Activated naive CD4-positive, alpha-beta T cell treated with anti-CD3 and anti-CD28 coated beads, Interleukin-2, amount 10 ng/mL, durations not matched to agents 5 hours and 36 hours (primary cell): ENCODE data around the gene GGA2. TPM values are rescaled to one million over a fixed set of nuclear protein-coding genes. Genes with fewer than 3 reads are reported as not detected.

Experiments
- total RNA-seq, 2 experiments: library from RNA; stranded (reverse); gene quantifications; one replicate each; pipeline ENCODE4 v1.2.3, GENCODE V29; 2021

GGA2 gene, protein sequence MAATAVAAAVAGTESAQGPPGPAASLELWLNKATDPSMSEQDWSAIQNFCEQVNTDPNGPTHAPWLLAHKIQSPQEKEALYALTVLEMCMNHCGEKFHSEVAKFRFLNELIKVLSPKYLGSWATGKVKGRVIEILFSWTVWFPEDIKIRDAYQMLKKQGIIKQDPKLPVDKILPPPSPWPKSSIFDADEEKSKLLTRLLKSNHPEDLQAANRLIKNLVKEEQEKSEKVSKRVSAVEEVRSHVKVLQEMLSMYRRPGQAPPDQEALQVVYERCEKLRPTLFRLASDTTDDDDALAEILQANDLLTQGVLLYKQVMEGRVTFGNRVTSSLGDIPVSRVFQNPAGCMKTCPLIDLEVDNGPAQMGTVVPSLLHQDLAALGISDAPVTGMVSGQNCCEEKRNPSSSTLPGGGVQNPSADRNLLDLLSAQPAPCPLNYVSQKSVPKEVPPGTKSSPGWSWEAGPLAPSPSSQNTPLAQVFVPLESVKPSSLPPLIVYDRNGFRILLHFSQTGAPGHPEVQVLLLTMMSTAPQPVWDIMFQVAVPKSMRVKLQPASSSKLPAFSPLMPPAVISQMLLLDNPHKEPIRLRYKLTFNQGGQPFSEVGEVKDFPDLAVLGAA
- total RNA-seq: 100 to 1,000 TPM in 1 of 2 experiments, 10 to 100 TPM in 1; 96.9 to 103 TPM

GRCh38 chr16:23510164-23510914, at the start of gene GGA2:
TSS of gene GGA2 (minus strand) at chr16:23510494. CDS start at chr16:23510411, 83 bp downstream.

GRCh38 chr16:23556881-23557778, 46.8 kb upstream of the GGA2 start, which contains the start of the genes EARS2 and UBFD1:
TSS of gene EARS2 (minus strand) at chr16:23557350. CDS start at chr16:23557343, 7 bp downstream.
TSS of gene UBFD1 (plus strand) at chr16:23557727. CDS start at chr16:23557743, 16 bp downstream.

DNA sequence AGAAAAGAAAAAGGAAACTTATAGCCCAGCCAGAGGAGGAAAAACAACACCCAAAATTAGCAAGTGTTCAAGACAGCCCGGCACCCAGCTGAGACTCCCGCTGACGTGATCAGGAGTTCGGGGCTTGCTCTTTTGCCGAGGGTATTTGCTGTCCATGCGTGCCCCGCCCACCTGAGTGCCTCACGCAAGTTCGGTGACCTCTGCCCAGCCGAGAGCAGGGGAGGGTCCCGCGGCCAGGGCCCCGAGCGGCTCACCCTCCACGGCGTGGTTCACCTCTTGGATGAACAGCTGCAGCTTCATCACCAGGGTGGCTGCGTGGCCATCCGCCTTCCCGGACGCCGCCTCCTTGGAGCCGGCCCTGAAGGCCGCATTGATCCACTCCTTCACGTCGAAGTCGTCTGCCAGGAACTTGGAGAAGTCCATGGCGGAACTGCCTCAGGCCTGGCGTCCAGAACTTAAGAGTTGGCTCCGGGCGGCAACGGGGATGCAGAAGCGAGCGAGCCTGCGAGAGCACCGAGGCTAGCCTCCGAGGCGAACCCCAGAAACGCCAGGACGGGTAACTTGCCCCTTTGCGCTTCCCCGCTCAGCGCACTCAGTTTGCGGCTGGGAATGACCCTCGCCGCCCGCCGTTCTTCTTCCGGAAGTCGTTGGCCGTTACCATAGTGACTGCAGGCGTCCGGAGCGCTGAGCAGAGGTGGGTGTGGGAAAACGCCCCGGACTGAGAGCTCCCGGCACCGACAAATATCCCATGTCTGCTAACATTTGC, 57.5 kb downstream of the GGA2 start, which contains the start of gene COG7:
COG7 (minus strand) TSS at position 618 of the 766 bp plus-strand sequence; CDS start at position 423, 195 bp downstream.

Other genes starting within 250 kb of the GGA2 start
- not detected for gene SCNN1B, start 208.2 kb downstream of the GGA2 start, total RNA-seq
- gene COG7, start 57.3 kb downstream of the GGA2 start, total RNA-seq: 10 to 100 TPM; 17.5 to 17.6 TPM
- gene EARS2, start 46.9 kb upstream of the GGA2 start, total RNA-seq: 10 to 100 TPM; 11.3 to 14.4 TPM
- gene UBFD1, start 47.2 kb upstream of the GGA2 start, total RNA-seq: 10 to 100 TPM; 38.5 TPM
- 10 to 100 TPM; 67.4 to 70.4 TPM for gene NDUFAB1, start 85.8 kb upstream of the GGA2 start, total RNA-seq
- 10 to 100 TPM; 18.3 to 18.7 TPM for gene PALB2, start 130.8 kb upstream of the GGA2 start, total RNA-seq
- gene DCTN5, start 131.0 kb upstream of the GGA2 start, total RNA-seq: 10 to 100 TPM; 62.5 to 69.0 TPM
- gene PLK1, start 168.4 kb upstream of the GGA2 start, total RNA-seq: 10 to 100 TPM; 67.6 to 69.8 TPM
- not detected for gene ERN2, start 202.7 kb upstream of the GGA2 start, total RNA-seq
- not detected for gene CHP2, start 244.5 kb upstream of the GGA2 start, total RNA-seq